Measurements from ENCODE around the gene PDE4D.

DNA sequence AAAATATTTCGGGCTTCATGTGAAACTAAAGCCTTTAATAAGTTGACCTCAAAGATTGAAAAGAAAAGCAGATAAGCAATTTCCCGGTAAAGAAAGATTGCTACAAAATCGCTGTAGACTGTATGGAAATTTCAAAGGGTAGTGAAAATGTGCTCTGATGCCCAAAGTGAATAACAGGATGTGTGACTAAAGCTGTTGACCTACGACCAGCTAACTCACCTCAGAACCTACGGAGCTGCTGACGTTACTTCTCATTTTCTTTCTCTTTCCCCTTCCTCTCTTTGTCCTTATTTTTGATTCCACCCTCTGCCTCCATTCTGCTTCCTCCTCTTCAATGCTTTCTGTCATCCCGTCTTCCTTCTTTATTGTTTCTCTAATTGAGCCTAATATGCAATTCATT, 103.2 kb downstream of the PDE4D start:
- TF ChIP-seq, protein P1, sequence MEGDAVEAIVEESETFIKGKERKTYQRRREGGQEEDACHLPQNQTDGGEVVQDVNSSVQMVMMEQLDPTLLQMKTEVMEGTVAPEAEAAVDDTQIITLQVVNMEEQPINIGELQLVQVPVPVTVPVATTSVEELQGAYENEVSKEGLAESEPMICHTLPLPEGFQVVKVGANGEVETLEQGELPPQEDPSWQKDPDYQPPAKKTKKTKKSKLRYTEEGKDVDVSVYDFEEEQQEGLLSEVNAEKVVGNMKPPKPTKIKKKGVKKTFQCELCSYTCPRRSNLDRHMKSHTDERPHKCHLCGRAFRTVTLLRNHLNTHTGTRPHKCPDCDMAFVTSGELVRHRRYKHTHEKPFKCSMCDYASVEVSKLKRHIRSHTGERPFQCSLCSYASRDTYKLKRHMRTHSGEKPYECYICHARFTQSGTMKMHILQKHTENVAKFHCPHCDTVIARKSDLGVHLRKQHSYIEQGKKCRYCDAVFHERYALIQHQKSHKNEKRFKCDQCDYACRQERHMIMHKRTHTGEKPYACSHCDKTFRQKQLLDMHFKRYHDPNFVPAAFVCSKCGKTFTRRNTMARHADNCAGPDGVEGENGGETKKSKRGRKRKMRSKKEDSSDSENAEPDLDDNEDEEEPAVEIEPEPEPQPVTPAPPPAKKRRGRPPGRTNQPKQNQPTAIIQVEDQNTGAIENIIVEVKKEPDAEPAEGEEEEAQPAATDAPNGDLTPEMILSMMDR (IDR thresholded peaks at IDR 0.05), result no peak
- TF ChIP-seq REST (IDR thresholded peaks at IDR 0.05; ENCODE audit: insufficient read depth in 1 of 2, low read depth in 2 of 2, low read length in 1 of 2), result no peak
